H1 (cell line): ENCODE data around the gene DIP2C. TPM values are rescaled to one million over a fixed set of nuclear protein-coding genes. Genes with fewer than 3 reads are reported as not detected.

Experiments used
- CTCF ChIA-PET: fragments of 300-600 bp; sonication (Branson Sonifier 250); formaldehyde crosslinking; loops from one replicate; lab custom pipeline; 2021; ENCODE audit not compliant: partially characterized antibody; lab: Charles Lee
- POLR2A ChIA-PET: fragments of 300-600 bp; sonication (Branson Sonifier 250); formaldehyde crosslinking; loops from one replicate; lab custom pipeline; 2021; ENCODE audit warnings: inconsistent platforms; ENCODE audit not compliant: partially characterized antibody; lab: Charles Lee
- DNase-seq, 2 experiments: peaks; one replicate each; pipeline versions ENCODE4 v3.0.0 to v3.0.0-alpha.2; 2010 to 2022; ENCODE audit warnings: low spot score in 2 of 2, low read depth in 1 of 2, mixed read lengths in 1 of 2
- FAIRE-seq: peaks from 2 replicates; lab custom pipeline; 2011; peaks lifted over from hg19 to GRCh38; lab: Jason Lieb, UNC
- H2AFZ ChIP-seq: 2 replicates; pipeline ENCODE4 v1.8.1; 2012; ENCODE audit warnings: low read length, inconsistent platforms
- H2AK5ac ChIP-seq: 2 replicates; pipeline ENCODE4 v1.6.1; 2013; ENCODE audit warnings: low read depth, low read length
- H2BK120ac ChIP-seq: replicated peaks from 2 replicates; pipeline ENCODE3; 2013; ENCODE audit warnings: low read depth, low read length, inconsistent platforms
- H2BK12ac ChIP-seq: 2 replicates; pipeline ENCODE4 v1.6.1; 2013; ENCODE audit warnings: low read depth, low read length
- H2BK15ac ChIP-seq: 2 replicates; pipeline ENCODE4 v1.6.1; 2013; ENCODE audit warnings: low read length
- H2BK20ac ChIP-seq: 2 replicates; pipeline ENCODE4 v1.6.1; 2013; ENCODE audit warnings: low read length
- H2BK5ac ChIP-seq: 2 replicates; pipeline ENCODE4 v1.6.1; 2013; ENCODE audit warnings: low read depth, low read length
- H3K14ac ChIP-seq: 2 replicates; pipeline ENCODE4 v1.6.1; 2013; ENCODE audit warnings: inconsistent platforms; ENCODE audit not compliant: insufficient read length
- H3K18ac ChIP-seq: 2 replicates; pipeline ENCODE4 v1.6.1; 2013; ENCODE audit warnings: low read length; ENCODE audit errors: extremely low read depth
- H3K23ac ChIP-seq: 2 replicates; pipeline ENCODE4 v1.6.1; 2013; ENCODE audit warnings: inconsistent platforms; ENCODE audit not compliant: insufficient read length
- H3K23me2 ChIP-seq: 2 replicates; pipeline ENCODE4 v1.6.1; 2013; ENCODE audit warnings: low read depth, low read length
- H3K27ac ChIP-seq: 2 replicates; pipeline ENCODE4 v1.6.1; 2011; ENCODE audit warnings: low read depth, low read length, inconsistent platforms
- H3K27me3 ChIP-seq, 4 experiments: replicated peaks in 1 of 4; 1 replicate in 1 of 4; 2 replicates in 3 of 4; pipeline versions ENCODE4 v1.6.1 to v1.8.1; 2011 to 2013; ENCODE audit warnings: low read length in 3 of 4, mild to moderate bottlenecking in 3 of 4, inconsistent platforms in 2 of 4, mixed read lengths in 2 of 4, moderate library complexity in 1 of 4; ENCODE audit not compliant: control insufficient read depth in 3 of 4, insufficient read depth in 3 of 4; ENCODE audit errors: extremely low read depth in 1 of 4
- H3K36me3 ChIP-seq, 4 experiments: 2 replicates each; pipeline versions ENCODE4 v1.6.1 to v1.8.1; 2011 to 2013; ENCODE audit warnings: mild to moderate bottlenecking in 4 of 4, low read length in 3 of 4, moderate library complexity in 2 of 4, control low read depth in 1 of 4, inconsistent platforms in 1 of 4; ENCODE audit not compliant: insufficient read depth in 4 of 4, control insufficient read depth in 2 of 4
- H3K4ac ChIP-seq: replicated peaks from 2 replicates; pipeline ENCODE3; 2013; ENCODE audit warnings: low read length, low read depth, mixed read lengths, inconsistent platforms; ENCODE audit not compliant: insufficient read length
- H3K4me1 ChIP-seq, 4 experiments: replicated peaks in 1 of 4; 1 replicate in 1 of 4; 2 replicates in 3 of 4; pipeline versions ENCODE4 v1.6.1 to v1.8.1; 2011 to 2013; ENCODE audit warnings: low read length in 3 of 4, inconsistent platforms in 2 of 4, mixed read lengths in 1 of 4; ENCODE audit not compliant: insufficient read depth in 4 of 4, control insufficient read depth in 3 of 4
- H3K4me2 ChIP-seq, 2 experiments: 2 replicates each; pipeline versions ENCODE4 v1.6.1 to v1.8.1; 2011 to 2013; ENCODE audit warnings: low read depth in 2 of 2, low read length in 2 of 2, control low read depth in 1 of 2, inconsistent platforms in 1 of 2, mild to moderate bottlenecking in 1 of 2; ENCODE audit not compliant: insufficient read depth in 1 of 2
- H3K4me3 ChIP-seq, 4 experiments: fragments of 200-600, 300-600 bp in 1 of 4; sonication (generic), shearing (Covaris generic), sonication (Bioruptor Twin) in 1 of 4; 2 replicates each; pipeline versions ENCODE4 v1.5.1 to v1.8.1; 2011 to 2016; ENCODE audit warnings: low read length in 4 of 4, low read depth in 3 of 4, control low read depth in 2 of 4, inconsistent platforms in 2 of 4, mild to moderate bottlenecking in 2 of 4, mixed read lengths in 1 of 4, moderate library complexity in 1 of 4; ENCODE audit not compliant: insufficient read depth in 2 of 4; ENCODE audit errors: extremely low read depth in 1 of 4
- H3K56ac ChIP-seq: replicated peaks from 2 replicates; pipeline ENCODE3; 2013; ENCODE audit warnings: low read depth, mild to moderate bottlenecking, mixed read lengths, low read length, inconsistent platforms; ENCODE audit not compliant: insufficient read length
- H3K79me1 ChIP-seq: 2 replicates; pipeline ENCODE4 v1.6.1; 2013; ENCODE audit warnings: low read depth, low read length, control low read depth
- H3K79me2 ChIP-seq, 2 experiments: 2 replicates each; pipeline versions ENCODE4 v1.6.1 to v1.8.1; 2012 to 2013; ENCODE audit warnings: low read length in 2 of 2, mild to moderate bottlenecking in 2 of 2, inconsistent platforms in 1 of 2; ENCODE audit not compliant: insufficient read depth in 2 of 2, control insufficient read depth in 1 of 2
- H3K9ac ChIP-seq, 4 experiments: replicated peaks in 1 of 4; 1 replicate in 1 of 4; 2 replicates in 3 of 4; pipeline versions ENCODE4 v1.6.1 to v1.8.1; 2011 to 2013; ENCODE audit warnings: low read depth in 3 of 4, low read length in 3 of 4, control low read depth in 2 of 4, mild to moderate bottlenecking in 2 of 4, moderate library complexity in 2 of 4, inconsistent platforms in 1 of 4; ENCODE audit errors: extremely low read depth in 1 of 4
- H3K9me3 ChIP-seq, 2 experiments: 2 replicates each; pipeline versions ENCODE4 v1.6.1 to v1.8.1; 2012 to 2013; ENCODE audit warnings: mild to moderate bottlenecking in 2 of 2, moderate library complexity in 2 of 2, control low read depth in 1 of 2, inconsistent platforms in 1 of 2, low read depth in 1 of 2, low read length in 1 of 2, mixed read lengths in 1 of 2; ENCODE audit not compliant: insufficient read depth in 2 of 2
- H4K20me1 ChIP-seq, 2 experiments: replicated peaks in 1 of 2; 2 replicates each; pipeline versions ENCODE3 to v1.8.1; 2011 to 2013; ENCODE audit warnings: inconsistent platforms in 2 of 2, low read length in 2 of 2, mild to moderate bottlenecking in 1 of 2; ENCODE audit not compliant: insufficient read depth in 2 of 2, control insufficient read depth in 1 of 2
- H4K5ac ChIP-seq: 2 replicates; pipeline ENCODE4 v1.6.1; 2013; ENCODE audit warnings: low read length, low read depth, mixed read lengths, inconsistent platforms; ENCODE audit not compliant: insufficient read length
- H4K8ac ChIP-seq: 2 replicates; pipeline ENCODE4 v1.8.0; 2013; ENCODE audit warnings: mild to moderate bottlenecking, moderate library complexity, low read length, inconsistent platforms; ENCODE audit not compliant: insufficient read depth; ENCODE audit errors: extremely low read depth
- H4K91ac ChIP-seq: replicated peaks from 2 replicates; pipeline ENCODE3; 2013; ENCODE audit warnings: low read length, mixed read lengths, inconsistent platforms; ENCODE audit not compliant: insufficient read length
- JUN ChIP-seq: IDR thresholded peaks from 2 replicates; pipeline ENCODE4 v1.6.1; 2011; ENCODE audit warnings: low read depth, mild to moderate bottlenecking, improper control_type of control experiment, low read length
- SIRT6 ChIP-seq: IDR thresholded peaks from one replicate; pipeline ENCODE4 v1.7.1; 2012; ENCODE audit warnings: low read length, inconsistent platforms
- SP2 ChIP-seq: IDR thresholded peaks from 2 replicates; pipeline ENCODE4 v1.6.1; 2012; ENCODE audit warnings: mild to moderate bottlenecking, low read length, inconsistent platforms
- WGBS, 2 experiments: shearing (Covaris generic) in 1 of 2; methylation state at CpG; one replicate each; pipeline versions ENCODE4 v1.1.6 to v1.1.7; 2013 to 2015; ENCODE audit warnings: low lambda C conversion rate in 2 of 2, mixed read lengths in 2 of 2, inconsistent platforms in 1 of 2, low coverage in 1 of 2, missing lambda C conversion rate in 1 of 2; ENCODE audit not compliant: insufficient replicate concordance in 2 of 2, insufficient coverage in 1 of 2, insufficient read length in 1 of 2; ENCODE audit errors: extremely low coverage in 1 of 2, missing lambda C conversion rate in 1 of 2; 5-methylcytosine and 5-hydroxymethylcytosine counted together
- polyA plus RNA-seq, 7 experiments: library from polyadenylated mRNA; depleted of rRNA in 3 of 7; stranded (reverse) in 5 of 7; unstranded in 2 of 7; fragments of >200 nt in 5 of 7; fragments of 200-250 nt in 2 of 7; gene quantifications; 1 replicate in 5 of 7; 2 replicates in 1 of 7; 4 replicates in 1 of 7; pipeline versions ENCODE4 v1.2.1 to v1.2.3, GENCODE V29; 2011 to 2013; ENCODE audit warnings: missing spikeins in 2 of 7, mixed read lengths in 2 of 7
- total RNA-seq: library from RNA; stranded (reverse); fragmentation: NEBNext Ultra II Directional; extraction: Animal tissue kit (Norgen Biotek cat#: 25700); gene quantifications from 2 replicates; pipeline ENCODE4 v1.2.1, GENCODE V29; 2021

Gene DIP2C
- total and polyA plus RNA-seq, 2 of the 8 experiments (the other 6 are each of a cell fraction or from before 2014, with no cell fraction given) = 3.8 to 9.3 TPM

- FAIRE-seq (no peak), DNase-seq (no peak)
- Histone ChIP-seq H3K18ac (no peak overlapping the region), H2BK120ac (no peak overlapping the region), H2AFZ (no peak overlapping the region), H2BK12ac (no peak overlapping the region), H3K36me3 (no peaks in the 10 kb centered on the region), H3K27ac (no peak overlapping the region), H3K9ac (no peak overlapping the region), H4K5ac (no peak overlapping the region), H3K56ac (no peak overlapping the region), H4K8ac (peak overlapping the region; percentile 57; the same call in 1 of the 2 replicates), H3K23ac (no peak overlapping the region), H3K14ac (no peak overlapping the region), H3K79me2 (peaks cover 0 to 38% of the 10 kb centered on the region in 2 experiments; a peak in 2 of 4 replicates), H3K9me3 (no peaks in the 10 kb centered on the region), H4K20me1 (peaks cover 5 to 20% of the 10 kb centered on the region in 2 experiments), H3K4me3 (no peak overlapping the region), H3K27me3 (no peaks in the 10 kb centered on the region; a peak in 1 of 7 replicates), H3K4me1 (no peaks in the 10 kb centered on the region), H2AK5ac (no peak overlapping the region), H3K23me2 (no peaks in the 10 kb centered on the region), H2BK15ac (no peak overlapping the region), H2BK5ac (no peak overlapping the region), H3K79me1 (peaks cover 14% of the 10 kb centered on the region), H2BK20ac (no peak overlapping the region), H3K4ac (no peak overlapping the region), H3K4me2 (no peak overlapping the region), H4K91ac (no peak overlapping the region)
- 93% methylated on average over 1 of the region's 1 CpG; no CpG with 5 or more reads in 1 of the 2 experiments for WGBS, 2 experiments
- ChIA-PET POLR2A (interaction anchor here (2.5 kb wide), 1 partner anchor 17 kb away, joined by 5 read pairs; no protein-coding TSS in a partner anchor), CTCF (interaction anchor here (1.2 to 1.4 kb wide), 2 partner anchors 112 to 166 kb away, joined by 3 read pairs; no protein-coding TSS in a partner anchor)
- no peak for TF ChIP-seq SIRT6
- TF ChIP-seq JUN = no peak
- no peak for TF ChIP-seq SP2
These were observed 12.4 kb downstream of the DIP2C start for GRCh38 chr10:677038-677437.
